Neural cell (in vitro differentiated cells): ENCODE data around the gene ANKS1B. TPM values are rescaled to one million over a fixed set of nuclear protein-coding genes. Genes with fewer than 3 reads are reported as not detected.
A peak's percentile ranks its signal among the peaks of the same experiment; 100 is the strongest.

Experiments
- H2AFZ ChIP-seq: fragments of 200-600, 300-800 bp; sonication (generic), shearing (Covaris generic); 2 replicates; pipeline ENCODE4 v1.6.0; 2014; ENCODE audit warnings: low read depth, mild to moderate bottlenecking, antibody characterized with exemption, low read length, moderate library complexity
- H3F3A ChIP-seq: fragments of 200-600 bp; shearing (Covaris generic); 2 replicates; pipeline ENCODE4 v1.6.1; 2016; ENCODE audit warnings: mild to moderate bottlenecking, moderate library complexity, mixed read lengths, antibody characterized with exemption, low read length; ENCODE audit not compliant: insufficient read depth, poor library complexity, severe bottlenecking
- H3K27ac ChIP-seq: fragments of 200-600, 300-800 bp; sonication (generic), shearing (Covaris generic); 2 replicates; pipeline ENCODE4 v1.5.1; 2014; ENCODE audit warnings: mild to moderate bottlenecking, low read length, moderate library complexity
- H3K27me3 ChIP-seq: fragments of 300-800, 200-600 bp; sonication (generic), shearing (Covaris generic); 2 replicates; pipeline ENCODE4 v1.6.0; 2014; ENCODE audit warnings: mild to moderate bottlenecking, low read depth, low read length, moderate library complexity; ENCODE audit not compliant: insufficient read depth
- H3K36me3 ChIP-seq: fragments of 300-800, 200-600 bp; sonication (generic), shearing (Covaris generic); 2 replicates; pipeline ENCODE4 v1.5.1; 2014; ENCODE audit warnings: mild to moderate bottlenecking, antibody characterized with exemption, low read length, moderate library complexity; ENCODE audit not compliant: insufficient read depth
- H3K4me2 ChIP-seq: fragments of 300-800, 200-600 bp; sonication (generic), shearing (Covaris generic); 2 replicates; pipeline ENCODE4 v1.6.0; 2014; ENCODE audit warnings: mild to moderate bottlenecking, low read length
- H3K4me3 ChIP-seq: fragments of 300-800, 200-600 bp; sonication (generic), shearing (Covaris generic); 2 replicates; pipeline ENCODE4 v1.5.1; 2014; ENCODE audit warnings: mild to moderate bottlenecking, low read length, moderate library complexity
- H3K79me2 ChIP-seq: fragments of 200-600 bp; shearing (Covaris generic); replicated peaks from 2 replicates; pipeline ENCODE4 v1.6.0; 2014; ENCODE audit warnings: mild to moderate bottlenecking, low read length, moderate library complexity; ENCODE audit not compliant: insufficient read depth
- H3K9ac ChIP-seq: fragments of 300-800, 200-600 bp; sonication (generic), shearing (Covaris generic); 2 replicates; pipeline ENCODE4 v1.6.1; 2016; ENCODE audit warnings: mild to moderate bottlenecking, low read length, mixed read lengths
- H3K9me2 ChIP-seq: fragments of 200-600 bp; shearing (Covaris generic); 2 replicates; pipeline ENCODE4 v1.6.1; 2016; ENCODE audit warnings: mild to moderate bottlenecking, low read length, mixed read lengths; ENCODE audit not compliant: insufficient read depth
- H3K9me3 ChIP-seq: fragments of 200-600, 300-800 bp; sonication (generic), shearing (Covaris generic); 2 replicates; pipeline ENCODE4 v1.6.1; 2016; ENCODE audit warnings: mild to moderate bottlenecking, mixed run types, low read length, moderate library complexity, mixed read lengths
- H4K20me1 ChIP-seq: fragments of 200-600 bp; shearing (Covaris generic); 2 replicates; pipeline ENCODE4 v1.6.1; 2016; ENCODE audit warnings: mild to moderate bottlenecking, mixed run types; ENCODE audit not compliant: insufficient read depth
- CTCF ChIP-seq: fragments of 450-650 bp; IDR thresholded peaks from 2 replicates; pipeline ENCODE4 v1.5.1; 2014; ENCODE audit warnings: antibody characterized with exemption, mild to moderate bottlenecking, moderate library complexity; ENCODE audit not compliant: poor library complexity, severe bottlenecking
- EP300 ChIP-seq: fragments of 450-650 bp; conservative IDR thresholded peaks from 2 replicates; pipeline ENCODE4 v1.6.1; 2014; ENCODE audit warnings: antibody characterized with exemption, mild to moderate bottlenecking, moderate library complexity; ENCODE audit not compliant: poor library complexity, severe bottlenecking
- EZH2 ChIP-seq: fragments of 200-600, 300-800 bp; shearing (Covaris generic), sonication (generic); IDR thresholded peaks from 2 replicates; pipeline ENCODE4 v1.6.1; 2014; ENCODE audit warnings: antibody characterized with exemption, low read length, borderline replicate concordance, mild to moderate bottlenecking; ENCODE audit not compliant: insufficient read depth, poor library complexity, severe bottlenecking
- MXI1 ChIP-seq: fragments of 450-650 bp; conservative IDR thresholded peaks from 2 replicates; pipeline ENCODE4 v1.6.1; 2014; ENCODE audit warnings: antibody characterized with exemption, mild to moderate bottlenecking; ENCODE audit not compliant: poor library complexity, severe bottlenecking
- POLR2AphosphoS5 ChIP-seq: IDR thresholded peaks from 2 replicates; pipeline ENCODE4 v1.6.1; 2012
- RAD21 ChIP-seq: fragments of 450-650 bp; conservative IDR thresholded peaks from 2 replicates; pipeline ENCODE4 v1.6.1; 2014; ENCODE audit warnings: antibody characterized with exemption, mild to moderate bottlenecking, moderate library complexity
- REST ChIP-seq: IDR thresholded peaks from 2 replicates; pipeline ENCODE4 v1.6.1; 2012; ENCODE audit warnings: borderline replicate concordance
- SMC3 ChIP-seq: fragments of 450-650 bp; conservative IDR thresholded peaks from 2 replicates; pipeline ENCODE4 v1.6.1; 2014; ENCODE audit warnings: antibody characterized with exemption, mild to moderate bottlenecking, moderate library complexity; ENCODE audit not compliant: poor library complexity
- TAF1 ChIP-seq: IDR thresholded peaks from 2 replicates; pipeline ENCODE4 v1.6.1; 2012; ENCODE audit warnings: low read depth
- polyA plus RNA-seq: library from polyadenylated mRNA; depleted of rRNA; stranded (reverse); fragments of >200 nt; gene quantifications from 2 replicates; pipeline ENCODE4 v1.2.3, GENCODE V29; 2014

ANKS1B gene
- polyA plus RNA-seq, 1 donor from 2014 or later = 65.6 TPM

GRCh38 chr12:98823012-98823411, 1161.7 kb downstream of the ANKS1B start:
- H3F3A ChIP-seq = no peaks in the 10 kb centered on the region

GRCh38 chr12:98821866-98822265, 1162.9 kb downstream of the ANKS1B start:
- Histone ChIP-seq H3K4me3 (no peak overlapping the region), H3F3A (no peaks in the 10 kb centered on the region), H2AFZ (no peak overlapping the region), H4K20me1 (no peaks in the 10 kb centered on the region), H3K36me3 (no peaks in the 10 kb centered on the region), H3K9me3 (no peaks in the 10 kb centered on the region), H3K27me3 (no peaks in the 10 kb centered on the region), H3K79me2 (no peaks in the 10 kb centered on the region), H3K9me2 (no peaks in the 10 kb centered on the region), H3K4me2 (no peak overlapping the region), H3K9ac (no peak overlapping the region), H3K27ac (no peak overlapping the region)
- TF ChIP-seq POLR2AphosphoS5 = no peak
- no peak for TF ChIP-seq EZH2
- TF ChIP-seq REST = no peak
- TF ChIP-seq CTCF = no peak
- TF ChIP-seq SMC3 = no peak
- TF ChIP-seq TAF1 = no peak
- no peak for TF ChIP-seq MXI1

More at GRCh38 chr12:98823012-98823411, 1161.7 kb downstream of the ANKS1B start:
- Histone ChIP-seq H3K36me3 (no peaks in the 10 kb centered on the region), H3K79me2 (no peaks in the 10 kb centered on the region), H3K9me3 (no peaks in the 10 kb centered on the region), H3K9me2 (no peaks in the 10 kb centered on the region), H3K27me3 (no peaks in the 10 kb centered on the region), H3K4me3 (peak overlapping the region; percentile 21), H4K20me1 (no peaks in the 10 kb centered on the region), H2AFZ (no peak overlapping the region), H3K9ac (no peak overlapping the region), H3K4me2 (no peak overlapping the region), H3K27ac (peak overlapping the region; percentile 52)
- TF ChIP-seq POLR2AphosphoS5 (no peak), MXI1 (no peak), EZH2 (no peak), CTCF (no peak), REST (no peak), TAF1 (no peak), RAD21 (no peak), EP300 (no peak), SMC3 (no peak)
